Measurements from ENCODE around the gene PALLD.
A peak's percentile ranks its signal among the peaks of the same experiment; 100 is the strongest.

PALLD gene

GRCh38 chr4:168917138-168917779 lies 420.4 kb downstream of the PALLD start:
- Histone ChIP-seq H3K27me3 (ENCODE audit: insufficient read depth, low read length, poor library complexity) (no peaks in the 10 kb centered on the region), H2AFZ (ENCODE audit: low read depth, low read length) (no peak overlapping the region), H3K4me3 (ENCODE audit: low read depth in 1 of 2, low read length in 2 of 2) (no peak overlapping the region), H3K79me2 (ENCODE audit: insufficient read depth, low read length) (no peaks in the 10 kb centered on the region), H3K4me1 (ENCODE audit: insufficient read depth, low read length) (no peaks in the 10 kb centered on the region), H3K4me2 (ENCODE audit: insufficient read depth, low read length) (no peak overlapping the region), H3K36me3 (ENCODE audit: insufficient read depth, low read length) (no peaks in the 10 kb centered on the region), H3K9me3 (ENCODE audit: insufficient read depth, low read length, severe bottlenecking) (no peaks in the 10 kb centered on the region), H3K27ac (ENCODE audit: low read length) (no peak overlapping the region), H4K20me1 (ENCODE audit: insufficient read depth, low read length) (no peaks in the 10 kb centered on the region), H3K9ac (ENCODE audit: low read depth, low read length) (no peak overlapping the region)
- TF ChIP-seq CTCF (IDR thresholded peaks at IDR 0.05; ENCODE audit: borderline replicate concordance, extremely low read depth, low read length, poor library complexity, severe bottlenecking): peak; percentile 69
- no peak for TF ChIP-seq EZH2 (IDR thresholded peaks at IDR 0.05; ENCODE audit: borderline replicate concordance, low read depth, low read length, severe bottlenecking)
- DNase-seq: no peak
- ATAC-seq (ENCODE audit: insufficient read depth, low read depth): peak; percentile 60; the same call in 1 of the 3 replicates

- Histone ChIP-seq H3K36me3 (ENCODE audit: insufficient read depth, low read length) (no peaks in the 10 kb centered on the region), H3K4me3 (ENCODE audit: low read depth in 1 of 2, low read length in 2 of 2) (no peak overlapping the region), H3K27ac (ENCODE audit: low read length) (no peak overlapping the region), H3K4me1 (ENCODE audit: insufficient read depth, low read length) (no peaks in the 10 kb centered on the region), H3K27me3 (ENCODE audit: insufficient read depth, low read length, poor library complexity) (no peaks in the 10 kb centered on the region), H3K9ac (ENCODE audit: low read depth, low read length) (no peak overlapping the region), H2AFZ (ENCODE audit: low read depth, low read length) (no peak overlapping the region), H3K9me3 (ENCODE audit: insufficient read depth, low read length, severe bottlenecking) (no peaks in the 10 kb centered on the region), H4K20me1 (ENCODE audit: insufficient read depth, low read length) (no peaks in the 10 kb centered on the region), H3K4me2 (ENCODE audit: insufficient read depth, low read length) (no peak overlapping the region), H3K79me2 (ENCODE audit: insufficient read depth, low read length) (no peaks in the 10 kb centered on the region)
- TF ChIP-seq EZH2 (IDR thresholded peaks at IDR 0.05; ENCODE audit: borderline replicate concordance, low read depth, low read length, severe bottlenecking) (no peak), CTCF (IDR thresholded peaks at IDR 0.05; ENCODE audit: borderline replicate concordance, extremely low read depth, low read length, poor library complexity, severe bottlenecking) (no peak)
- ATAC-seq (ENCODE audit: insufficient read depth, low read depth) (no peak), DNase-seq (no peak)
Measured at GRCh38 chr4:168919706-168920324, 423.0 kb downstream of the PALLD start.

- H4K20me1 ChIP-seq (ENCODE audit: insufficient read depth, low read length): no peaks in the 10 kb centered on the region
- H3K79me2 ChIP-seq (ENCODE audit: insufficient read depth, low read length): no peaks in the 10 kb centered on the region
- H3K4me3 ChIP-seq (ENCODE audit: low read depth in 1 of 2, low read length in 2 of 2): no peak overlapping the region
- H3K4me1 ChIP-seq (ENCODE audit: insufficient read depth, low read length): no peaks in the 10 kb centered on the region
- no peak for ATAC-seq (ENCODE audit: insufficient read depth, low read depth)
- no peak for DNase-seq
- no peak overlapping the region for H3K9ac ChIP-seq (ENCODE audit: low read depth, low read length)
- no peaks in the 10 kb centered on the region for H3K27me3 ChIP-seq (ENCODE audit: insufficient read depth, low read length, poor library complexity)
- H2AFZ ChIP-seq (ENCODE audit: low read depth, low read length): no peak overlapping the region
- no peaks in the 10 kb centered on the region for H3K36me3 ChIP-seq (ENCODE audit: insufficient read depth, low read length)
- no peak overlapping the region for H3K4me2 ChIP-seq (ENCODE audit: insufficient read depth, low read length)
- no peaks in the 10 kb centered on the region for H3K9me3 ChIP-seq (ENCODE audit: insufficient read depth, low read length, severe bottlenecking)
- TF ChIP-seq EZH2 (IDR thresholded peaks at IDR 0.05; ENCODE audit: borderline replicate concordance, low read depth, low read length, severe bottlenecking) (no peak), CTCF (IDR thresholded peaks at IDR 0.05; ENCODE audit: borderline replicate concordance, extremely low read depth, low read length, poor library complexity, severe bottlenecking) (no peak)
- H3K27ac ChIP-seq (ENCODE audit: low read length): no peak overlapping the region
Measured at GRCh38 chr4:168920441-168921065, 423.7 kb downstream of the PALLD start.
